IMR-90 (cell line): ENCODE results near the gene SRGN. TPM values are rescaled to one million over a fixed set of nuclear protein-coding genes. Genes with fewer than 3 reads are reported as not detected.

Source experiments
- ATAC-seq: fragments of 200-7000 bp; cut with Tn5 transposase; 2 replicates; pipeline ENCODE4 v1.9.1; 2020; ENCODE audit warnings: low read depth, mild to moderate bottlenecking, moderate library complexity
- BruUV-seq: library from RNA; stranded (reverse); fragments of 400-500 nt; replicated peaks from 2 replicates; lab custom pipeline; 2021; lab: Mats Ljungman, UMichigan
- CTCF ChIA-PET: fragments of 300-600 bp; formaldehyde crosslinking; extraction: SDS; loops from one replicate; lab custom pipeline; 2021; ENCODE audit warnings: antibody characterized with exemption; lab: Yijun Ruan, JAX
- POLR2A ChIA-PET: fragments of 300-600 bp; sonication (Branson Sonifier 250); formaldehyde crosslinking; loops from one replicate; lab custom pipeline; 2022; ENCODE audit warnings: antibody characterized with exemption; ENCODE audit not compliant: unreplicated experiment; lab: Charles Lee
- DNase-seq: peaks from one replicate; pipeline ENCODE4 v3.0.0; 2013
- H2AFZ ChIP-seq: replicated peaks from 2 replicates; pipeline ENCODE3; 2013; ENCODE audit warnings: low read length, mild to moderate bottlenecking; ENCODE audit not compliant: poor library complexity
- H2AK5ac ChIP-seq: 2 replicates; pipeline ENCODE4 v1.6.1; 2013; ENCODE audit warnings: low read depth, low read length, inconsistent platforms
- H2AK9ac ChIP-seq: replicated peaks from 2 replicates; pipeline ENCODE3; 2013; ENCODE audit warnings: mild to moderate bottlenecking, low read depth, low read length, moderate library complexity; ENCODE audit not compliant: poor library complexity
- H2BK120ac ChIP-seq: 2 replicates; pipeline ENCODE4 v1.6.1; 2013; ENCODE audit warnings: low read depth, low read length, inconsistent platforms
- H2BK15ac ChIP-seq: 3 replicates; pipeline ENCODE4 v1.6.1; 2013; ENCODE audit warnings: low read depth, low read length, inconsistent platforms
- H2BK20ac ChIP-seq: 2 replicates; pipeline ENCODE4 v1.6.1; 2013; ENCODE audit warnings: low read depth, mild to moderate bottlenecking, inconsistent platforms, low read length, moderate library complexity
- H2BK5ac ChIP-seq: 2 replicates; pipeline ENCODE4 v1.6.1; 2013; ENCODE audit warnings: mild to moderate bottlenecking, low read depth, low read length, inconsistent platforms; ENCODE audit not compliant: poor library complexity, severe bottlenecking
- H3K14ac ChIP-seq: replicated peaks from 2 replicates; pipeline ENCODE4 v1.6.1; 2013; ENCODE audit warnings: low read depth, low read length, inconsistent platforms
- H3K18ac ChIP-seq: 2 replicates; pipeline ENCODE4 v1.6.1; 2013; ENCODE audit warnings: low read depth, low read length, control low read depth
- H3K23ac ChIP-seq: 2 replicates; pipeline ENCODE4 v1.6.1; 2013; ENCODE audit warnings: low read depth, low read length, inconsistent platforms
- H3K27ac ChIP-seq: 2 replicates; pipeline ENCODE4 v1.5.1; 2013; ENCODE audit warnings: mild to moderate bottlenecking, control low read depth, low read length; ENCODE audit not compliant: insufficient read depth
- H3K27me3 ChIP-seq: 2 replicates; pipeline ENCODE4 v1.6.1; 2013; ENCODE audit warnings: low read length; ENCODE audit not compliant: control insufficient read depth, insufficient read depth
- H3K36me3 ChIP-seq: 2 replicates; pipeline ENCODE4 v1.6.1; 2013; ENCODE audit warnings: low read length, mixed read lengths; ENCODE audit not compliant: control insufficient read depth, insufficient read depth
- H3K4ac ChIP-seq: 2 replicates; pipeline ENCODE4 v1.6.1; 2013; ENCODE audit warnings: low read depth, low read length, inconsistent platforms
- H3K4me1 ChIP-seq: 2 replicates; pipeline ENCODE4 v1.6.1; 2013; ENCODE audit warnings: low read length, mixed read lengths; ENCODE audit not compliant: control insufficient read depth, insufficient read depth
- H3K4me2 ChIP-seq: 2 replicates; pipeline ENCODE4 v1.6.1; 2013; ENCODE audit warnings: low read depth, mild to moderate bottlenecking, control low read depth, low read length, moderate library complexity
- H3K4me3 ChIP-seq: 2 replicates; pipeline ENCODE4 v1.5.1; 2013; ENCODE audit warnings: low read depth, mild to moderate bottlenecking, control low read depth, low read length, moderate library complexity; ENCODE audit not compliant: insufficient read depth
- H3K56ac ChIP-seq: 2 replicates; pipeline ENCODE4 v1.6.1; 2013; ENCODE audit warnings: low read length, inconsistent platforms; ENCODE audit not compliant: insufficient read depth; ENCODE audit errors: extremely low read depth
- H3K79me1 ChIP-seq, 2 experiments: 2 replicates each; pipeline ENCODE4 v1.6.1; 2013; ENCODE audit warnings: low read length in 2 of 2, inconsistent platforms in 1 of 2, low read depth in 1 of 2
- H3K9ac ChIP-seq: 2 replicates; pipeline ENCODE4 v1.6.1; 2013; ENCODE audit warnings: low read depth, low read length, control low read depth
- H3K9me1 ChIP-seq: 2 replicates; pipeline ENCODE4 v1.6.1; 2013; ENCODE audit warnings: low read length, inconsistent platforms; ENCODE audit not compliant: insufficient read depth
- H3K9me3 ChIP-seq: 2 replicates; pipeline ENCODE4 v1.6.1; 2013; ENCODE audit warnings: low read length; ENCODE audit not compliant: control insufficient read depth, insufficient read depth
- H4K20me1 ChIP-seq: 2 replicates; pipeline ENCODE4 v1.6.1; 2013; ENCODE audit warnings: low read length, inconsistent platforms; ENCODE audit not compliant: insufficient read depth
- H4K5ac ChIP-seq: 2 replicates; pipeline ENCODE4 v1.6.1; 2013; ENCODE audit warnings: mild to moderate bottlenecking, low read depth, low read length, control low read depth
- H4K8ac ChIP-seq, 2 experiments: 2 replicates each; pipeline ENCODE4 v1.6.1; 2013; ENCODE audit warnings: low read depth in 2 of 2, low read length in 2 of 2, control low read depth in 1 of 2, inconsistent platforms in 1 of 2
- H4K91ac ChIP-seq: 2 replicates; pipeline ENCODE4 v1.6.1; 2013; ENCODE audit warnings: low read depth, low read length, inconsistent platforms; ENCODE audit not compliant: insufficient read depth
- BHLHE40 ChIP-seq: fragments of 150-350 bp; IDR thresholded peaks from 2 replicates; pipeline ENCODE4 v1.6.1; 2016; ENCODE audit warnings: mild to moderate bottlenecking, low read depth, low read length
- CEBPB ChIP-seq: IDR thresholded peaks from 2 replicates; pipeline ENCODE4 v1.6.1; 2012; ENCODE audit warnings: low read depth, low read length, improper control_type of control experiment
- CHD1 ChIP-seq: IDR thresholded peaks from 2 replicates; pipeline ENCODE4 v1.6.1; 2012; ENCODE audit warnings: low read depth, low read length, improper control_type of control experiment
- FOS ChIP-seq: fragments of 150-350 bp; IDR thresholded peaks from 2 replicates; pipeline ENCODE4 v1.6.1; 2016; ENCODE audit warnings: low read depth, low read length
- MAFK ChIP-seq: IDR thresholded peaks from 2 replicates; pipeline ENCODE4 v1.6.1; 2012; ENCODE audit warnings: low read depth, low read length, improper control_type of control experiment
- MAZ ChIP-seq: IDR thresholded peaks from 2 replicates; pipeline ENCODE4 v1.6.1; 2012; ENCODE audit warnings: low read depth, mild to moderate bottlenecking, low read length, improper control_type of control experiment, moderate library complexity, borderline replicate concordance
- MXI1 ChIP-seq: IDR thresholded peaks from 2 replicates; pipeline ENCODE4 v1.6.1; 2012; ENCODE audit warnings: low read depth, mild to moderate bottlenecking, low read length, moderate library complexity, borderline replicate concordance
- NFE2L2 ChIP-seq: fragments of 150-350 bp; IDR thresholded peaks from 2 replicates; pipeline ENCODE4 v1.6.1; 2016; ENCODE audit warnings: low read depth, mild to moderate bottlenecking, low read length
- POLR2A ChIP-seq: IDR thresholded peaks from 2 replicates; pipeline ENCODE4 v1.6.1; 2012; ENCODE audit warnings: mild to moderate bottlenecking, low read depth, low read length
- RAD21 ChIP-seq: IDR thresholded peaks from 2 replicates; pipeline ENCODE4 v1.6.1; 2012; ENCODE audit warnings: low read length, improper control_type of control experiment
- RCOR1 ChIP-seq: IDR thresholded peaks from 2 replicates; pipeline ENCODE4 v1.6.1; 2012; ENCODE audit warnings: mild to moderate bottlenecking, low read length, improper control_type of control experiment; ENCODE audit not compliant: insufficient replicate concordance
- RFX5 ChIP-seq: IDR thresholded peaks from 2 replicates; pipeline ENCODE4 v1.8.0; 2012; ENCODE audit warnings: low read depth, mild to moderate bottlenecking, low read length, moderate library complexity
- SMC3 ChIP-seq: fragments of 150-350 bp; IDR thresholded peaks from 2 replicates; pipeline ENCODE4 v1.6.1; 2016; ENCODE audit warnings: low read depth, mild to moderate bottlenecking, antibody characterized with exemption, low read length, moderate library complexity
- WGBS, 2 experiments: methylation state at CpG; one replicate each; pipeline versions ENCODE4 v1.1.5 to v1.1.7; 2013; ENCODE audit warnings: missing lambda C conversion rate in 2 of 2; ENCODE audit not compliant: insufficient read length in 1 of 2; ENCODE audit errors: extremely low coverage in 2 of 2; 5-methylcytosine and 5-hydroxymethylcytosine counted together
- dilution Hi-C: fragments of 300-500 bp; cut with HindIII; formaldehyde crosslinking; loops from one replicate; pipeline ENCODE4 v1.14.3; 2018; ENCODE audit warnings: low sequenced_read_pairs; ENCODE audit not compliant: unreplicated experiment
- in situ Hi-C: fragments of 300-500 bp; cut with MboI; formaldehyde crosslinking; loops from 3 replicates; pipeline ENCODE4 v1.14.3; 2019; ENCODE audit warnings: low sequenced_read_pairs, inconsistent platforms, mixed read lengths
- intact Hi-C: fragments of 100-400 bp; cut with micrococcal nuclease; formaldehyde crosslinking; loops from 2 replicates; pipeline ENCODE4 v1.10.0; 2022
- polyA plus RNA-seq, 3 experiments: library from polyadenylated mRNA; depleted of rRNA; stranded (reverse); fragments of >200 nt; gene quantifications; 2 replicates each; pipeline ENCODE4 v1.2.3, GENCODE V29; 2012; ENCODE audit warnings: low replicate concordance in 1 of 3
- total RNA-seq: library from RNA; depleted of rRNA; stranded (reverse); fragments of >200 nt; gene quantifications from 2 replicates; pipeline ENCODE4 v1.2.3, GENCODE V29; 2012
- TF ChIP-seq, protein P1 (sequence below): fragments of 150-350 bp; IDR thresholded peaks from 2 replicates; pipeline ENCODE4 v1.6.1; 2017; ENCODE audit warnings: mild to moderate bottlenecking, antibody characterized with exemption, low read length, low read depth
- TF ChIP-seq, protein P2 (sequence below): conservative IDR thresholded peaks from 2 replicates; pipeline ENCODE4 v1.5.1; 2012; ENCODE audit warnings: mild to moderate bottlenecking, low read depth, low read length, improper control_type of control experiment
- TF ChIP-seq, protein P3 (sequence below): fragments of 150-350 bp; IDR thresholded peaks from 2 replicates; pipeline ENCODE4 v1.6.1; 2016; ENCODE audit warnings: low read depth, mild to moderate bottlenecking, low read length, moderate library complexity, borderline replicate concordance

The SRGN gene
- total and polyA plus RNA-seq, 2 of the 4 experiments (the other 2 are of a cell fraction), result 33.3 to 41.4 TPM

GRCh38 chr10:69142983-69143382, 55.1 kb downstream of the SRGN start:
- no peak overlapping the region for H2BK120ac ChIP-seq
- no peak overlapping the region for H3K4ac ChIP-seq
- ChIA-PET CTCF (interaction anchor here (0.8 kb wide), 1 partner anchor 18 kb away, joined by 3 read pairs; no protein-coding TSS in a partner anchor), POLR2A (interaction anchor here (0.7 kb wide), 1 partner anchor 31 kb away, joined by 3 read pairs; no protein-coding TSS in a partner anchor)
- no CpG with 5 or more reads among the region's 3 CpGs for WGBS, 2 experiments
- 0 out of 2 replicates have a peak overlapping the region, but pooled peaks have one; percentile 32 for H3K14ac ChIP-seq
- intact Hi-C loops, result no loop called here
- H3K79me1 ChIP-seq, result peaks cover 30 to 60% of the 10 kb centered on the region in 2 experiments
- no peaks in the 10 kb centered on the region for H3K9me3 ChIP-seq
- peaks cover 20% of the 10 kb centered on the region; the same call in 1 of the 2 replicates for H4K20me1 ChIP-seq
- no peak overlapping the region for H2BK5ac ChIP-seq
- no peak overlapping the region for H2AK5ac ChIP-seq
- no peak overlapping the region for H3K18ac ChIP-seq
- no peak overlapping the region for H2AFZ ChIP-seq
- no peak overlapping the region for H3K4me3 ChIP-seq
- H3K4me2 ChIP-seq, result no peak overlapping the region
- no peak overlapping the region for H2BK15ac ChIP-seq
- ATAC-seq, result no peak
- no peaks in the 10 kb centered on the region for H3K4me1 ChIP-seq
- no TSS peak for BruUV-seq
- in situ Hi-C loops, result no loop called here
- H4K5ac ChIP-seq, result no peak overlapping the region
- H3K36me3 ChIP-seq, result peaks cover 1% of the 10 kb centered on the region; the same call in 1 of the 2 replicates
- TF ChIP-seq BHLHE40, result no peak
- TF ChIP-seq CEBPB, result no peak
- TF ChIP-seq, protein P1, sequence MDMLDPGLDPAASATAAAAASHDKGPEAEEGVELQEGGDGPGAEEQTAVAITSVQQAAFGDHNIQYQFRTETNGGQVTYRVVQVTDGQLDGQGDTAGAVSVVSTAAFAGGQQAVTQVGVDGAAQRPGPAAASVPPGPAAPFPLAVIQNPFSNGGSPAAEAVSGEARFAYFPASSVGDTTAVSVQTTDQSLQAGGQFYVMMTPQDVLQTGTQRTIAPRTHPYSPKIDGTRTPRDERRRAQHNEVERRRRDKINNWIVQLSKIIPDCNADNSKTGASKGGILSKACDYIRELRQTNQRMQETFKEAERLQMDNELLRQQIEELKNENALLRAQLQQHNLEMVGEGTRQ, result no peak
- TF ChIP-seq RCOR1, result no peak
- no peak for TF ChIP-seq MAZ
- no peak for TF ChIP-seq NFE2L2
- TF ChIP-seq RFX5, result no peak
- TF ChIP-seq POLR2A, result no peak
- TF ChIP-seq, protein P2, sequence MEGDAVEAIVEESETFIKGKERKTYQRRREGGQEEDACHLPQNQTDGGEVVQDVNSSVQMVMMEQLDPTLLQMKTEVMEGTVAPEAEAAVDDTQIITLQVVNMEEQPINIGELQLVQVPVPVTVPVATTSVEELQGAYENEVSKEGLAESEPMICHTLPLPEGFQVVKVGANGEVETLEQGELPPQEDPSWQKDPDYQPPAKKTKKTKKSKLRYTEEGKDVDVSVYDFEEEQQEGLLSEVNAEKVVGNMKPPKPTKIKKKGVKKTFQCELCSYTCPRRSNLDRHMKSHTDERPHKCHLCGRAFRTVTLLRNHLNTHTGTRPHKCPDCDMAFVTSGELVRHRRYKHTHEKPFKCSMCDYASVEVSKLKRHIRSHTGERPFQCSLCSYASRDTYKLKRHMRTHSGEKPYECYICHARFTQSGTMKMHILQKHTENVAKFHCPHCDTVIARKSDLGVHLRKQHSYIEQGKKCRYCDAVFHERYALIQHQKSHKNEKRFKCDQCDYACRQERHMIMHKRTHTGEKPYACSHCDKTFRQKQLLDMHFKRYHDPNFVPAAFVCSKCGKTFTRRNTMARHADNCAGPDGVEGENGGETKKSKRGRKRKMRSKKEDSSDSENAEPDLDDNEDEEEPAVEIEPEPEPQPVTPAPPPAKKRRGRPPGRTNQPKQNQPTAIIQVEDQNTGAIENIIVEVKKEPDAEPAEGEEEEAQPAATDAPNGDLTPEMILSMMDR, result no peak
- TF ChIP-seq, protein P3, sequence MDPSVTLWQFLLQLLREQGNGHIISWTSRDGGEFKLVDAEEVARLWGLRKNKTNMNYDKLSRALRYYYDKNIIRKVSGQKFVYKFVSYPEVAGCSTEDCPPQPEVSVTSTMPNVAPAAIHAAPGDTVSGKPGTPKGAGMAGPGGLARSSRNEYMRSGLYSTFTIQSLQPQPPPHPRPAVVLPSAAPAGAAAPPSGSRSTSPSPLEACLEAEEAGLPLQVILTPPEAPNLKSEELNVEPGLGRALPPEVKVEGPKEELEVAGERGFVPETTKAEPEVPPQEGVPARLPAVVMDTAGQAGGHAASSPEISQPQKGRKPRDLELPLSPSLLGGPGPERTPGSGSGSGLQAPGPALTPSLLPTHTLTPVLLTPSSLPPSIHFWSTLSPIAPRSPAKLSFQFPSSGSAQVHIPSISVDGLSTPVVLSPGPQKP, result no peak
- no peak for TF ChIP-seq SMC3
- no peak for TF ChIP-seq FOS
- TF ChIP-seq RAD21, result no peak
- TF ChIP-seq MXI1, result no peak
- TF ChIP-seq MAFK, result no peak
- no peak for TF ChIP-seq CHD1
- H3K56ac ChIP-seq, result no peak overlapping the region
- no peak overlapping the region for H3K23ac ChIP-seq
- no peak overlapping the region for H4K8ac ChIP-seq
- no peak for DNase-seq
- no peak overlapping the region for H2BK20ac ChIP-seq
- H3K27me3 ChIP-seq, result no peaks in the 10 kb centered on the region
- no peak overlapping the region for H3K27ac ChIP-seq
- no peak overlapping the region for H4K91ac ChIP-seq
- H2AK9ac ChIP-seq, result no peak overlapping the region
- dilution Hi-C loops, result no loop called here
- H3K9ac ChIP-seq, result no peak overlapping the region
- peaks cover 7% of the 10 kb centered on the region; the same call in 1 of the 2 replicates for H3K9me1 ChIP-seq
